ENCODE measurements around the gene GLA. TPM values are rescaled to one million over a fixed set of nuclear protein-coding genes. Genes with fewer than 3 reads are reported as not detected.
A peak's percentile ranks its signal among the peaks of the same experiment; 100 is the strongest.

Gene GLA
- total RNA-seq, 4 donors from 2014 or later = 13.2 to 30.2 (median 19.2) TPM

GRCh38 chrX:101347859-101348451 is 59.8 kb downstream of the GLA start:
- intact Hi-C loops (cut with DNase I; ENCODE audit: low total_unique reads) = no loop called here
- Histone ChIP-seq H3K4me1 (no peaks in the 10 kb centered on the region), H3K9me3 (no peaks in the 10 kb centered on the region), H3K27ac (peak overlapping the region; percentile 87 to 94), H3K36me3 (no peaks in the 10 kb centered on the region), H3K27me3 (no peaks in the 10 kb centered on the region), H3K4me3 (peak overlapping the region; percentile 55 to 61)
- TF ChIP-seq, protein P1, sequence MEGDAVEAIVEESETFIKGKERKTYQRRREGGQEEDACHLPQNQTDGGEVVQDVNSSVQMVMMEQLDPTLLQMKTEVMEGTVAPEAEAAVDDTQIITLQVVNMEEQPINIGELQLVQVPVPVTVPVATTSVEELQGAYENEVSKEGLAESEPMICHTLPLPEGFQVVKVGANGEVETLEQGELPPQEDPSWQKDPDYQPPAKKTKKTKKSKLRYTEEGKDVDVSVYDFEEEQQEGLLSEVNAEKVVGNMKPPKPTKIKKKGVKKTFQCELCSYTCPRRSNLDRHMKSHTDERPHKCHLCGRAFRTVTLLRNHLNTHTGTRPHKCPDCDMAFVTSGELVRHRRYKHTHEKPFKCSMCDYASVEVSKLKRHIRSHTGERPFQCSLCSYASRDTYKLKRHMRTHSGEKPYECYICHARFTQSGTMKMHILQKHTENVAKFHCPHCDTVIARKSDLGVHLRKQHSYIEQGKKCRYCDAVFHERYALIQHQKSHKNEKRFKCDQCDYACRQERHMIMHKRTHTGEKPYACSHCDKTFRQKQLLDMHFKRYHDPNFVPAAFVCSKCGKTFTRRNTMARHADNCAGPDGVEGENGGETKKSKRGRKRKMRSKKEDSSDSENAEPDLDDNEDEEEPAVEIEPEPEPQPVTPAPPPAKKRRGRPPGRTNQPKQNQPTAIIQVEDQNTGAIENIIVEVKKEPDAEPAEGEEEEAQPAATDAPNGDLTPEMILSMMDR (IDR thresholded peaks at IDR 0.05) = no peak
- no peak for TF ChIP-seq POLR2A (IDR thresholded peaks at IDR 0.05)
- DNase-seq = peak in 1 of 2 donors; percentile 13

Other genes with a start within 250 kb of the GLA start
- gene DRP2, start 188.1 kb downstream of the GLA start, total RNA-seq = 1 to 10 TPM in 1 of 4 donors, under 1 TPM in 2, not detected in 1; 0.29 to 4.7 (median 0.58) TPM
- 1 to 10 TPM in 1 of 4 donors, not detected in 3; 1.2 TPM for gene TAF7L, start 116.6 kb downstream of the GLA start, total RNA-seq
- 10 to 100 TPM in 1 of 4 donors, 1 to 10 TPM in 1, not detected in 2; 7.0 to 11.0 TPM for gene TIMM8A, start 59.2 kb downstream of the GLA start, total RNA-seq
- gene BTK, start 21.7 kb downstream of the GLA start, total RNA-seq = 1 to 10 TPM; 1.2 to 5.9 (median 2.5) TPM
- gene RPL36A, start 16.9 kb downstream of the GLA start, total RNA-seq = 1,000 to 10,000 TPM in 3 of 4 donors, 100 to 1,000 TPM in 1; 279 to 2,120 (median 1,455) TPM
- gene HNRNPH2, start 297 bp upstream of the GLA start, total RNA-seq = 10 to 100 TPM; 22.0 to 87.2 (median 40.7) TPM
- 10 to 100 TPM in 3 of 4 donors, 1 to 10 TPM in 1; 3.2 to 34.4 (median 23.0) TPM for gene ARMCX4, start 77.5 kb upstream of the GLA start, total RNA-seq
- 10 to 100 TPM; 38.9 to 72.8 (median 42.1) TPM for gene ARMCX1, start 142.6 kb upstream of the GLA start, total RNA-seq
- gene ARMCX6, start 210.1 kb upstream of the GLA start, total RNA-seq = 10 to 100 TPM in 3 of 4 donors, 1 to 10 TPM in 1; 5.1 to 43.6 (median 38.0) TPM
- 100 to 1,000 TPM in 1 of 4 donors, 10 to 100 TPM in 3; 35.1 to 116 (median 53.5) TPM for gene ARMCX3, start 215.2 kb upstream of the GLA start, total RNA-seq

All from uterus (tissue), 4 donors.